DOHH2 (cell line): ENCODE data around the gene KCNA3.

ENCODE experiments used
- EZH2phosphoT487 ChIP-seq: fragments of 200-600 bp; sonication (generic); IDR thresholded peaks from 2 replicates; pipeline ENCODE4 v1.6.1; 2017; ENCODE audit warnings: borderline replicate concordance, mild to moderate bottlenecking, antibody characterized with exemption, low read length, moderate library complexity, mixed read lengths
- TF ChIP-seq, protein P1 (sequence below): fragments of 200-600 bp; sonication (generic); IDR thresholded peaks from one replicate; pipeline ENCODE4 v1.5.1; 2014; ENCODE audit warnings: antibody characterized with exemption, mild to moderate bottlenecking, low read depth, low read length; ENCODE audit not compliant: poor library complexity, severe bottlenecking

DNA sequence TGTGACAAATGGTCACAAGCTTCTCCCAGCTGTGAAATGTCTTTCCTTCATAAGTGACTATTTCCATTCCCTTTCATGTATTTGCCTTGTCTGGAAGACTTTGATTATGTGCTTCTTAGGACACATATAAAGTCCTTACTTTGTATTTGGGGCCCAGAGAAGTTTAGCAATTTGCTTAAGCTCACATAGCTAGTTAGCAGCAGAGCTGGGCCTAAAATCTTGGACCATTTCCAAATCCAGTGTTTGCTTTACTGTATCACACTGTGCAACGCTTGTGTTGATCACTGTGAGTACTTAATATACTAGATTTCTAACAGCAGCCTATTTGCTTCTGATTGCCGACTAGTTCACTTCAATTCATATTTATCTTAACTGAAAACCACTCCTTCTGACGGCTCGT is 2.2 kb upstream of the KCNA3 start:
- TF ChIP-seq, protein P1, sequence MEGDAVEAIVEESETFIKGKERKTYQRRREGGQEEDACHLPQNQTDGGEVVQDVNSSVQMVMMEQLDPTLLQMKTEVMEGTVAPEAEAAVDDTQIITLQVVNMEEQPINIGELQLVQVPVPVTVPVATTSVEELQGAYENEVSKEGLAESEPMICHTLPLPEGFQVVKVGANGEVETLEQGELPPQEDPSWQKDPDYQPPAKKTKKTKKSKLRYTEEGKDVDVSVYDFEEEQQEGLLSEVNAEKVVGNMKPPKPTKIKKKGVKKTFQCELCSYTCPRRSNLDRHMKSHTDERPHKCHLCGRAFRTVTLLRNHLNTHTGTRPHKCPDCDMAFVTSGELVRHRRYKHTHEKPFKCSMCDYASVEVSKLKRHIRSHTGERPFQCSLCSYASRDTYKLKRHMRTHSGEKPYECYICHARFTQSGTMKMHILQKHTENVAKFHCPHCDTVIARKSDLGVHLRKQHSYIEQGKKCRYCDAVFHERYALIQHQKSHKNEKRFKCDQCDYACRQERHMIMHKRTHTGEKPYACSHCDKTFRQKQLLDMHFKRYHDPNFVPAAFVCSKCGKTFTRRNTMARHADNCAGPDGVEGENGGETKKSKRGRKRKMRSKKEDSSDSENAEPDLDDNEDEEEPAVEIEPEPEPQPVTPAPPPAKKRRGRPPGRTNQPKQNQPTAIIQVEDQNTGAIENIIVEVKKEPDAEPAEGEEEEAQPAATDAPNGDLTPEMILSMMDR: no peak
- TF ChIP-seq EZH2phosphoT487: no peak
